H1 (cell line): ENCODE results near the gene MMEL1. TPM values are rescaled to one million over a fixed set of nuclear protein-coding genes. Genes with fewer than 3 reads are reported as not detected.

Experiments used
- CTCF ChIA-PET: fragments of 300-600 bp; sonication (Branson Sonifier 250); formaldehyde crosslinking; loops from one replicate; lab custom pipeline; 2021; ENCODE audit not compliant: partially characterized antibody; lab: Charles Lee
- POLR2A ChIA-PET: fragments of 300-600 bp; sonication (Branson Sonifier 250); formaldehyde crosslinking; loops from one replicate; lab custom pipeline; 2021; ENCODE audit warnings: inconsistent platforms; ENCODE audit not compliant: partially characterized antibody; lab: Charles Lee
- DNase-seq, 2 experiments: peaks; one replicate each; pipeline versions ENCODE4 v3.0.0 to v3.0.0-alpha.2; 2010 to 2022; ENCODE audit warnings: low spot score in 2 of 2, low read depth in 1 of 2, mixed read lengths in 1 of 2
- FAIRE-seq: peaks from 2 replicates; lab custom pipeline; 2011; peaks lifted over from hg19 to GRCh38; lab: Jason Lieb, UNC
- H2AFZ ChIP-seq: 2 replicates; pipeline ENCODE4 v1.8.1; 2012; ENCODE audit warnings: low read length, inconsistent platforms
- H2AK5ac ChIP-seq: 2 replicates; pipeline ENCODE4 v1.6.1; 2013; ENCODE audit warnings: low read depth, low read length
- H2BK120ac ChIP-seq: replicated peaks from 2 replicates; pipeline ENCODE3; 2013; ENCODE audit warnings: low read depth, low read length, inconsistent platforms
- H2BK12ac ChIP-seq: 2 replicates; pipeline ENCODE4 v1.6.1; 2013; ENCODE audit warnings: low read depth, low read length
- H2BK15ac ChIP-seq: 2 replicates; pipeline ENCODE4 v1.6.1; 2013; ENCODE audit warnings: low read length
- H2BK20ac ChIP-seq: 2 replicates; pipeline ENCODE4 v1.6.1; 2013; ENCODE audit warnings: low read length
- H2BK5ac ChIP-seq: 2 replicates; pipeline ENCODE4 v1.6.1; 2013; ENCODE audit warnings: low read depth, low read length
- H3K14ac ChIP-seq: 2 replicates; pipeline ENCODE4 v1.6.1; 2013; ENCODE audit warnings: inconsistent platforms; ENCODE audit not compliant: insufficient read length
- H3K18ac ChIP-seq: 2 replicates; pipeline ENCODE4 v1.6.1; 2013; ENCODE audit warnings: low read length; ENCODE audit errors: extremely low read depth
- H3K23ac ChIP-seq: 2 replicates; pipeline ENCODE4 v1.6.1; 2013; ENCODE audit warnings: inconsistent platforms; ENCODE audit not compliant: insufficient read length
- H3K23me2 ChIP-seq: 2 replicates; pipeline ENCODE4 v1.6.1; 2013; ENCODE audit warnings: low read depth, low read length
- H3K27ac ChIP-seq: 2 replicates; pipeline ENCODE4 v1.6.1; 2011; ENCODE audit warnings: low read depth, low read length, inconsistent platforms
- H3K27me3 ChIP-seq, 4 experiments: replicated peaks in 1 of 4; 1 replicate in 1 of 4; 2 replicates in 3 of 4; pipeline versions ENCODE4 v1.6.1 to v1.8.1; 2011 to 2013; ENCODE audit warnings: low read length in 3 of 4, mild to moderate bottlenecking in 3 of 4, inconsistent platforms in 2 of 4, mixed read lengths in 2 of 4, moderate library complexity in 1 of 4; ENCODE audit not compliant: control insufficient read depth in 3 of 4, insufficient read depth in 3 of 4; ENCODE audit errors: extremely low read depth in 1 of 4
- H3K36me3 ChIP-seq, 4 experiments: 2 replicates each; pipeline versions ENCODE4 v1.6.1 to v1.8.1; 2011 to 2013; ENCODE audit warnings: mild to moderate bottlenecking in 4 of 4, low read length in 3 of 4, moderate library complexity in 2 of 4, control low read depth in 1 of 4, inconsistent platforms in 1 of 4; ENCODE audit not compliant: insufficient read depth in 4 of 4, control insufficient read depth in 2 of 4
- H3K4ac ChIP-seq: replicated peaks from 2 replicates; pipeline ENCODE3; 2013; ENCODE audit warnings: low read length, low read depth, mixed read lengths, inconsistent platforms; ENCODE audit not compliant: insufficient read length
- H3K4me1 ChIP-seq, 4 experiments: replicated peaks in 1 of 4; 1 replicate in 1 of 4; 2 replicates in 3 of 4; pipeline versions ENCODE4 v1.6.1 to v1.8.1; 2011 to 2013; ENCODE audit warnings: low read length in 3 of 4, inconsistent platforms in 2 of 4, mixed read lengths in 1 of 4; ENCODE audit not compliant: insufficient read depth in 4 of 4, control insufficient read depth in 3 of 4
- H3K4me2 ChIP-seq, 2 experiments: 2 replicates each; pipeline versions ENCODE4 v1.6.1 to v1.8.1; 2011 to 2013; ENCODE audit warnings: low read depth in 2 of 2, low read length in 2 of 2, control low read depth in 1 of 2, inconsistent platforms in 1 of 2, mild to moderate bottlenecking in 1 of 2; ENCODE audit not compliant: insufficient read depth in 1 of 2
- H3K4me3 ChIP-seq, 4 experiments: fragments of 200-600, 300-600 bp in 1 of 4; sonication (generic), shearing (Covaris generic), sonication (Bioruptor Twin) in 1 of 4; 2 replicates each; pipeline versions ENCODE4 v1.5.1 to v1.8.1; 2011 to 2016; ENCODE audit warnings: low read length in 4 of 4, low read depth in 3 of 4, control low read depth in 2 of 4, inconsistent platforms in 2 of 4, mild to moderate bottlenecking in 2 of 4, mixed read lengths in 1 of 4, moderate library complexity in 1 of 4; ENCODE audit not compliant: insufficient read depth in 2 of 4; ENCODE audit errors: extremely low read depth in 1 of 4
- H3K56ac ChIP-seq: replicated peaks from 2 replicates; pipeline ENCODE3; 2013; ENCODE audit warnings: low read depth, mild to moderate bottlenecking, mixed read lengths, low read length, inconsistent platforms; ENCODE audit not compliant: insufficient read length
- H3K79me1 ChIP-seq: 2 replicates; pipeline ENCODE4 v1.6.1; 2013; ENCODE audit warnings: low read depth, low read length, control low read depth
- H3K79me2 ChIP-seq, 2 experiments: 2 replicates each; pipeline versions ENCODE4 v1.6.1 to v1.8.1; 2012 to 2013; ENCODE audit warnings: low read length in 2 of 2, mild to moderate bottlenecking in 2 of 2, inconsistent platforms in 1 of 2; ENCODE audit not compliant: insufficient read depth in 2 of 2, control insufficient read depth in 1 of 2
- H3K9ac ChIP-seq, 4 experiments: replicated peaks in 1 of 4; 1 replicate in 1 of 4; 2 replicates in 3 of 4; pipeline versions ENCODE4 v1.6.1 to v1.8.1; 2011 to 2013; ENCODE audit warnings: low read depth in 3 of 4, low read length in 3 of 4, control low read depth in 2 of 4, mild to moderate bottlenecking in 2 of 4, moderate library complexity in 2 of 4, inconsistent platforms in 1 of 4; ENCODE audit errors: extremely low read depth in 1 of 4
- H3K9me3 ChIP-seq, 2 experiments: 2 replicates each; pipeline versions ENCODE4 v1.6.1 to v1.8.1; 2012 to 2013; ENCODE audit warnings: mild to moderate bottlenecking in 2 of 2, moderate library complexity in 2 of 2, control low read depth in 1 of 2, inconsistent platforms in 1 of 2, low read depth in 1 of 2, low read length in 1 of 2, mixed read lengths in 1 of 2; ENCODE audit not compliant: insufficient read depth in 2 of 2
- H4K20me1 ChIP-seq, 2 experiments: replicated peaks in 1 of 2; 2 replicates each; pipeline versions ENCODE3 to v1.8.1; 2011 to 2013; ENCODE audit warnings: inconsistent platforms in 2 of 2, low read length in 2 of 2, mild to moderate bottlenecking in 1 of 2; ENCODE audit not compliant: insufficient read depth in 2 of 2, control insufficient read depth in 1 of 2
- H4K5ac ChIP-seq: 2 replicates; pipeline ENCODE4 v1.6.1; 2013; ENCODE audit warnings: low read length, low read depth, mixed read lengths, inconsistent platforms; ENCODE audit not compliant: insufficient read length
- H4K8ac ChIP-seq: 2 replicates; pipeline ENCODE4 v1.8.0; 2013; ENCODE audit warnings: mild to moderate bottlenecking, moderate library complexity, low read length, inconsistent platforms; ENCODE audit not compliant: insufficient read depth; ENCODE audit errors: extremely low read depth
- H4K91ac ChIP-seq: replicated peaks from 2 replicates; pipeline ENCODE3; 2013; ENCODE audit warnings: low read length, mixed read lengths, inconsistent platforms; ENCODE audit not compliant: insufficient read length
- JUN ChIP-seq: IDR thresholded peaks from 2 replicates; pipeline ENCODE4 v1.6.1; 2011; ENCODE audit warnings: low read depth, mild to moderate bottlenecking, improper control_type of control experiment, low read length
- RNF2 ChIP-seq: fragments of 200-900, 300-1000 bp; sonication (generic); IDR thresholded peaks from 2 replicates; pipeline ENCODE4 v1.7.1; 2016; ENCODE audit warnings: borderline replicate concordance, low read depth, mild to moderate bottlenecking, antibody characterized with exemption, low read length; ENCODE audit not compliant: poor library complexity, severe bottlenecking; ENCODE audit errors: missing control alignments
- SAP30 ChIP-seq: fragments of 300-600 bp; sonication (generic); IDR thresholded peaks from 2 replicates; pipeline ENCODE4 v1.7.1; 2012; ENCODE audit warnings: low read length, moderate library complexity, mild to moderate bottlenecking, inconsistent platforms; ENCODE audit not compliant: insufficient read depth, insufficient replicate concordance
- SIN3A ChIP-seq, 2 experiments: IDR thresholded peaks in 1 of 2; conservative IDR thresholded peaks in 1 of 2; 2 replicates each; pipeline ENCODE4 v1.6.1; 2011 to 2012; ENCODE audit warnings: low read length in 2 of 2, improper control_type of control experiment in 1 of 2, low read depth in 1 of 2, mild to moderate bottlenecking in 1 of 2
- whole genome bisulfite sequencing, 2 experiments: shearing (Covaris generic) in 1 of 2; methylation state at CpG; one replicate each; pipeline versions ENCODE4 v1.1.6 to v1.1.7; 2013 to 2015; ENCODE audit warnings: low lambda C conversion rate in 2 of 2, mixed read lengths in 2 of 2, inconsistent platforms in 1 of 2, low coverage in 1 of 2, missing lambda C conversion rate in 1 of 2; ENCODE audit not compliant: insufficient replicate concordance in 2 of 2, insufficient coverage in 1 of 2, insufficient read length in 1 of 2; ENCODE audit errors: extremely low coverage in 1 of 2, missing lambda C conversion rate in 1 of 2; 5-methylcytosine and 5-hydroxymethylcytosine counted together
- polyA plus RNA-seq, 7 experiments: library from polyadenylated mRNA; depleted of rRNA in 3 of 7; stranded (reverse) in 5 of 7; unstranded in 2 of 7; fragments of >200 nt in 5 of 7; fragments of 200-250 nt in 2 of 7; gene quantifications; 1 replicate in 5 of 7; 2 replicates in 1 of 7; 4 replicates in 1 of 7; pipeline versions ENCODE4 v1.2.1 to v1.2.3, GENCODE V29; 2011 to 2013; ENCODE audit warnings: missing spikeins in 2 of 7, mixed read lengths in 2 of 7
- total RNA-seq: library from RNA; stranded (reverse); fragmentation: NEBNext Ultra II Directional; extraction: Animal tissue kit (Norgen Biotek cat#: 25700); gene quantifications from 2 replicates; pipeline ENCODE4 v1.2.1, GENCODE V29; 2021

The MMEL1 gene
- total and polyA plus RNA-seq, 2 of the 8 experiments (the other 6 are each of a cell fraction or from before 2014, with no cell fraction given), result 0.91 to 1.7 TPM

GRCh38 chr1:2589431-2590232 lies 43.2 kb downstream of the MMEL1 start:
- ChIA-PET POLR2A (no interaction called here), CTCF (no interaction called here)
- H2BK15ac ChIP-seq, result no peak overlapping the region
- no peak overlapping the region for H3K9ac ChIP-seq
- no peak overlapping the region for H3K23ac ChIP-seq
- H3K4me1 ChIP-seq, result peaks cover 0 to 17% (median 8%) of the 10 kb centered on the region in 4 experiments; a peak in 3 of 7 replicates
- no peak overlapping the region for H2BK5ac ChIP-seq
- peaks cover 0 to 8% (median 0%) of the 10 kb centered on the region in 4 experiments; a peak in 1 of 8 replicates for H3K36me3 ChIP-seq
- H3K79me1 ChIP-seq, result no peaks in the 10 kb centered on the region; the same call in 1 of the 2 replicates
- DNase-seq (no peak), FAIRE-seq (no peak)
- peaks cover 0 to 12% of the 10 kb centered on the region in 2 experiments; a peak in 2 of 4 replicates for H3K9me3 ChIP-seq
- no peak overlapping the region for H3K14ac ChIP-seq
- H3K18ac ChIP-seq, result no peak overlapping the region
- H3K4ac ChIP-seq, result no peak overlapping the region
- TF ChIP-seq RNF2 (no peak), SIN3A (conservative IDR thresholded peaks at IDR 0.05 in 1 of 2, IDR thresholded peaks at IDR 0.05 in 1 of 2; ENCODE audit: low read depth in 1 of 2, low read length in 2 of 2) (no peak), SAP30 (no peak), JUN (no peak)
- peaks cover 12% of the 10 kb centered on the region for H3K23me2 ChIP-seq
- H3K79me2 ChIP-seq, result no peaks in the 10 kb centered on the region
- no peak overlapping the region for H2BK120ac ChIP-seq
- H3K27me3 ChIP-seq, result no peaks in the 10 kb centered on the region
- no peak overlapping the region for H4K5ac ChIP-seq
- H2AFZ ChIP-seq, result no peak overlapping the region
- WGBS, 2 experiments, result 91% methylated on average over 19 of the region's 25 CpGs; no CpG with 5 or more reads in 1 of the 2 experiments
- no peak overlapping the region for H2BK12ac ChIP-seq
- H4K20me1 ChIP-seq, result peaks cover 2 to 3% of the 10 kb centered on the region in 2 experiments
- no peak overlapping the region for H4K8ac ChIP-seq
- H4K91ac ChIP-seq, result no peak overlapping the region
- no peak overlapping the region for H3K27ac ChIP-seq
- no peak overlapping the region for H3K4me3 ChIP-seq
- H3K56ac ChIP-seq, result no peak overlapping the region
- H2BK20ac ChIP-seq, result no peak overlapping the region
- H2AK5ac ChIP-seq, result no peak overlapping the region
- no peak overlapping the region for H3K4me2 ChIP-seq
